Ishikawa (cell line): ENCODE data around the gene RASD1.

ENCODE experiments used
- CEBPB ChIP-seq: IDR thresholded peaks from 2 replicates; pipeline ENCODE4 v1.6.1; 2012
- CREB1 ChIP-seq: IDR thresholded peaks from 2 replicates; pipeline ENCODE4 v1.6.1; 2012; ENCODE audit warnings: low read depth
- EGR1 ChIP-seq: IDR thresholded peaks from 2 replicates; pipeline ENCODE4 v1.6.1; 2012
- EP300 ChIP-seq: IDR thresholded peaks from 2 replicates; pipeline ENCODE4 v1.6.1; 2012; ENCODE audit warnings: borderline replicate concordance
- FOXM1 ChIP-seq: IDR thresholded peaks from 2 replicates; pipeline ENCODE4 v1.6.1; 2012; ENCODE audit warnings: low read depth, borderline replicate concordance
- NFIC ChIP-seq: IDR thresholded peaks from 2 replicates; pipeline ENCODE4 v1.6.1; 2012
- RAD21 ChIP-seq: IDR thresholded peaks from 2 replicates; pipeline ENCODE4 v1.6.1; 2012; ENCODE audit warnings: low read depth
- TAF1 ChIP-seq: IDR thresholded peaks from 2 replicates; pipeline ENCODE4 v1.6.1; 2012; ENCODE audit warnings: low read depth, mild to moderate bottlenecking
- TCF12 ChIP-seq: IDR thresholded peaks from 2 replicates; pipeline ENCODE4 v1.6.1; 2012; ENCODE audit warnings: low read depth
- TEAD4 ChIP-seq: IDR thresholded peaks from 2 replicates; pipeline ENCODE4 v1.6.1; 2012
- YY1 ChIP-seq: IDR thresholded peaks from 2 replicates; pipeline ENCODE4 v1.6.1; 2012; ENCODE audit warnings: low read depth
- TF ChIP-seq, protein P1 (sequence below): IDR thresholded peaks from 2 replicates; pipeline ENCODE4 v1.6.1; 2012
- TF ChIP-seq, protein P2 (sequence below): IDR thresholded peaks from 2 replicates; pipeline ENCODE4 v1.6.1; 2012
- TF ChIP-seq, protein P3 (sequence below): IDR thresholded peaks from 2 replicates; pipeline ENCODE4 v1.6.1; 2012; ENCODE audit warnings: low read depth, mild to moderate bottlenecking

DNA sequence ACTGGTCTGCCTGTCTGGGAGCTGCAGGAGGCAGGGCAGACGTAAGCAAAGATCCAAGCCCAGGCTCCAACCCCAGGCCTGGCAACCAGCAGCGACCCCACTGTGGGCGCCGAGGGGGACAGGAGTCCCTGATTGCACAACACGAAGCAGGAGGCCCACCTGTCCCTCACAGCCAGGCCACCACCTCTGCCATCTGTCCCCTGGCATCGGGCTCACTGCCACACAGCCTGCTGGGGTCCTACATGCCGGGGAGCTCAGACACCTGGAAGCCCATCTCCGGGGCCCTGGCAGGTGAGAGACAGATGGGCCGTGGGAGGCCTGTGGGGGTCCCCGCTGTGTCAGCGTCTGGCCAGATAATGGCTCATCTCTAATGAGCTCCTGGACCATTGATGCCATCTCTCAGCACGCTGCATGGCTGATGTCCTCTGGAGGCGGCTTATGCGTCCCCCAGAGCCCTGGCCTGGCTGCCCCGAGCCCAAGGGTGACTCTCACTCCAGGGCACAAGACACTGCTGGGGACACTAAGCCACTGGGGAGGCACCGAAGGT, 11.3 kb upstream of the RASD1 start:
- TF ChIP-seq TAF1: no peak
- TF ChIP-seq, protein P1, sequence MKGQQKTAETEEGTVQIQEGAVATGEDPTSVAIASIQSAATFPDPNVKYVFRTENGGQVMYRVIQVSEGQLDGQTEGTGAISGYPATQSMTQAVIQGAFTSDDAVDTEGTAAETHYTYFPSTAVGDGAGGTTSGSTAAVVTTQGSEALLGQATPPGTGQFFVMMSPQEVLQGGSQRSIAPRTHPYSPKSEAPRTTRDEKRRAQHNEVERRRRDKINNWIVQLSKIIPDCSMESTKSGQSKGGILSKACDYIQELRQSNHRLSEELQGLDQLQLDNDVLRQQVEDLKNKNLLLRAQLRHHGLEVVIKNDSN: no peak
- no peak for TF ChIP-seq YY1
- no peak for TF ChIP-seq EP300
- TF ChIP-seq CEBPB: no peak
- no peak for TF ChIP-seq FOXM1
- TF ChIP-seq, protein P2, sequence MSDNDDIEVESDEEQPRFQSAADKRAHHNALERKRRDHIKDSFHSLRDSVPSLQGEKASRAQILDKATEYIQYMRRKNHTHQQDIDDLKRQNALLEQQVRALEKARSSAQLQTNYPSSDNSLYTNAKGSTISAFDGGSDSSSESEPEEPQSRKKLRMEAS: no peak
- TF ChIP-seq TEAD4: no peak
- no peak for TF ChIP-seq RAD21
- TF ChIP-seq, protein P3, sequence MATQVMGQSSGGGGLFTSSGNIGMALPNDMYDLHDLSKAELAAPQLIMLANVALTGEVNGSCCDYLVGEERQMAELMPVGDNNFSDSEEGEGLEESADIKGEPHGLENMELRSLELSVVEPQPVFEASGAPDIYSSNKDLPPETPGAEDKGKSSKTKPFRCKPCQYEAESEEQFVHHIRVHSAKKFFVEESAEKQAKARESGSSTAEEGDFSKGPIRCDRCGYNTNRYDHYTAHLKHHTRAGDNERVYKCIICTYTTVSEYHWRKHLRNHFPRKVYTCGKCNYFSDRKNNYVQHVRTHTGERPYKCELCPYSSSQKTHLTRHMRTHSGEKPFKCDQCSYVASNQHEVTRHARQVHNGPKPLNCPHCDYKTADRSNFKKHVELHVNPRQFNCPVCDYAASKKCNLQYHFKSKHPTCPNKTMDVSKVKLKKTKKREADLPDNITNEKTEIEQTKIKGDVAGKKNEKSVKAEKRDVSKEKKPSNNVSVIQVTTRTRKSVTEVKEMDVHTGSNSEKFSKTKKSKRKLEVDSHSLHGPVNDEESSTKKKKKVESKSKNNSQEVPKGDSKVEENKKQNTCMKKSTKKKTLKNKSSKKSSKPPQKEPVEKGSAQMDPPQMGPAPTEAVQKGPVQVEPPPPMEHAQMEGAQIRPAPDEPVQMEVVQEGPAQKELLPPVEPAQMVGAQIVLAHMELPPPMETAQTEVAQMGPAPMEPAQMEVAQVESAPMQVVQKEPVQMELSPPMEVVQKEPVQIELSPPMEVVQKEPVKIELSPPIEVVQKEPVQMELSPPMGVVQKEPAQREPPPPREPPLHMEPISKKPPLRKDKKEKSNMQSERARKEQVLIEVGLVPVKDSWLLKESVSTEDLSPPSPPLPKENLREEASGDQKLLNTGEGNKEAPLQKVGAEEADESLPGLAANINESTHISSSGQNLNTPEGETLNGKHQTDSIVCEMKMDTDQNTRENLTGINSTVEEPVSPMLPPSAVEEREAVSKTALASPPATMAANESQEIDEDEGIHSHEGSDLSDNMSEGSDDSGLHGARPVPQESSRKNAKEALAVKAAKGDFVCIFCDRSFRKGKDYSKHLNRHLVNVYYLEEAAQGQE: no peak
- no peak for TF ChIP-seq CREB1
- TF ChIP-seq TCF12: no peak
- no peak for TF ChIP-seq EGR1
- TF ChIP-seq NFIC: no peak
